ENCODE results near the gene HLA-DOA. TPM values are rescaled to one million over a fixed set of nuclear protein-coding genes. Genes with fewer than 3 reads are reported as not detected.

Gene HLA-DOA
- total and polyA plus RNA-seq, 7 donors = 1.5 to 42.0 (median 2.4) TPM

DNA sequence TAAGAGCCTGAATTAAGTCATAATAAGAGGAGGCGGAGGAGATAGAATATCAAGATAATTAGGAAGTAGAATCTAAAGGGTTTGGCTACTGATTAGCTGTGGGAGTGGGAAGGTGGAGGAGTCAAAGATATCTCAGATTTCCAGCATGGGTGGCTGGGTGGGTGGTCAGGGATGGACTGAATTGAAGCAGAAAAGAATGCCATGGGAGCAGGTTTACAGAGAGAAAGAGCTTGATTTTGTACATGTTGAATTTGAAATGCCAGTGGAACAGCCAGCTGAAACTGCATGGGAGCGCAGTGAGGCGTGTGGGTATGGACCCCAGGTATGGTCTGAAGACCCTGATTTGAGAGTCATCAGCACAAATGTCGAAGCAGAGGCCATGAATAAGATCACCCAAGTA lies 55.1 kb downstream of the HLA-DOA start:
- H3K4me1 ChIP-seq = peaks cover 0 to 12% (median 4%) of the 10 kb centered on the region in 4 donors
- no peaks in the 10 kb centered on the region for H3K36me3 ChIP-seq
- TF ChIP-seq POLR2AphosphoS5 (IDR thresholded peaks at IDR 0.05) (no peak), EP300 (IDR thresholded peaks at IDR 0.05) (no peak), POLR2A (IDR thresholded peaks at IDR 0.05) (no peak)
- TF ChIP-seq, protein P1, sequence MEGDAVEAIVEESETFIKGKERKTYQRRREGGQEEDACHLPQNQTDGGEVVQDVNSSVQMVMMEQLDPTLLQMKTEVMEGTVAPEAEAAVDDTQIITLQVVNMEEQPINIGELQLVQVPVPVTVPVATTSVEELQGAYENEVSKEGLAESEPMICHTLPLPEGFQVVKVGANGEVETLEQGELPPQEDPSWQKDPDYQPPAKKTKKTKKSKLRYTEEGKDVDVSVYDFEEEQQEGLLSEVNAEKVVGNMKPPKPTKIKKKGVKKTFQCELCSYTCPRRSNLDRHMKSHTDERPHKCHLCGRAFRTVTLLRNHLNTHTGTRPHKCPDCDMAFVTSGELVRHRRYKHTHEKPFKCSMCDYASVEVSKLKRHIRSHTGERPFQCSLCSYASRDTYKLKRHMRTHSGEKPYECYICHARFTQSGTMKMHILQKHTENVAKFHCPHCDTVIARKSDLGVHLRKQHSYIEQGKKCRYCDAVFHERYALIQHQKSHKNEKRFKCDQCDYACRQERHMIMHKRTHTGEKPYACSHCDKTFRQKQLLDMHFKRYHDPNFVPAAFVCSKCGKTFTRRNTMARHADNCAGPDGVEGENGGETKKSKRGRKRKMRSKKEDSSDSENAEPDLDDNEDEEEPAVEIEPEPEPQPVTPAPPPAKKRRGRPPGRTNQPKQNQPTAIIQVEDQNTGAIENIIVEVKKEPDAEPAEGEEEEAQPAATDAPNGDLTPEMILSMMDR (IDR thresholded peaks at IDR 0.05) = no peak
- 88 to 91% methylated on average over 4 of the region's 4 CpGs for WGBS, 2 donors
- no peak overlapping the region for H3K27ac ChIP-seq
- no peaks in the 10 kb centered on the region for H3K27me3 ChIP-seq
- no peak overlapping the region for H3K4me3 ChIP-seq
- intact Hi-C loops (cut with DNase I) = no loop called here
- DNase-seq = no peak
- no peaks in the 10 kb centered on the region for H3K9me3 ChIP-seq

Other genes starting within 250 kb of the HLA-DOA start
- 1 to 10 TPM in 1 of 4 donors, under 1 TPM in 2, not detected in 1; 0.41 to 1.1 (median 0.49) TPM for gene HLA-DQB2, start 246.1 kb downstream of the HLA-DOA start, total RNA-seq
- gene HLA-DQB2, start 246.1 kb downstream of the HLA-DOA start, polyA plus RNA-seq = under 1 TPM in 2 of 3 donors, not detected in 1; 0.69 to 0.87 TPM
- gene HLA-DOB, start 192.6 kb downstream of the HLA-DOA start, total RNA-seq = 1 to 10 TPM in 1 of 4 donors, under 1 TPM in 1, not detected in 2; 0.68 to 1.8 TPM
- 10 to 100 TPM in 1 of 3 donors, 1 to 10 TPM in 2; 1.2 to 31.8 (median 1.6) TPM for gene HLA-DOB, start 192.6 kb downstream of the HLA-DOA start, polyA plus RNA-seq
- gene TAP2, start 170.9 kb downstream of the HLA-DOA start, total RNA-seq = 1 to 10 TPM; 5.9 to 9.2 (median 7.2) TPM
- gene TAP2, start 170.9 kb downstream of the HLA-DOA start, polyA plus RNA-seq = 10 to 100 TPM in 1 of 3 donors, 1 to 10 TPM in 2; 2.4 to 54.5 (median 3.0) TPM
- gene PSMB8, start 165.5 kb downstream of the HLA-DOA start, total RNA-seq = 10 to 100 TPM; 34.3 to 45.7 (median 40.7) TPM
- 100 to 1,000 TPM; 199 to 305 (median 286) TPM for gene PSMB8, start 165.5 kb downstream of the HLA-DOA start, polyA plus RNA-seq
- 10 to 100 TPM; 22.5 to 35.0 (median 24.6) TPM for gene TAP1, start 155.9 kb downstream of the HLA-DOA start, total RNA-seq
- gene TAP1, start 155.9 kb downstream of the HLA-DOA start, polyA plus RNA-seq = 100 to 1,000 TPM in 1 of 3 donors, 10 to 100 TPM in 2; 11.4 to 211 (median 19.2) TPM
- 10 to 100 TPM; 10.2 to 23.2 (median 13.8) TPM for gene PSMB9, start 155.4 kb downstream of the HLA-DOA start, total RNA-seq
- 100 to 1,000 TPM in 2 of 3 donors, 10 to 100 TPM in 1; 81.1 to 233 (median 129) TPM for gene PSMB9, start 155.4 kb downstream of the HLA-DOA start, polyA plus RNA-seq
- gene HLA-DMB, start 68.6 kb downstream of the HLA-DOA start, total RNA-seq = 10 to 100 TPM; 10.2 to 25.3 (median 11.5) TPM
- 100 to 1,000 TPM in 1 of 3 donors, 10 to 100 TPM in 2; 13.2 to 108 (median 90.5) TPM for gene HLA-DMB, start 68.6 kb downstream of the HLA-DOA start, polyA plus RNA-seq
- 10 to 100 TPM; 16.3 to 26.0 (median 20.2) TPM for gene HLA-DMA, start 56.5 kb downstream of the HLA-DOA start, total RNA-seq
- gene HLA-DMA, start 56.5 kb downstream of the HLA-DOA start, polyA plus RNA-seq = 100 to 1,000 TPM in 1 of 3 donors, 10 to 100 TPM in 2; 19.8 to 131 (median 57.1) TPM
- gene BRD2, start 41.0 kb downstream of the HLA-DOA start, total RNA-seq = 100 to 1,000 TPM in 1 of 4 donors, 10 to 100 TPM in 3; 82.4 to 116 (median 87.7) TPM
- gene BRD2, start 41.0 kb downstream of the HLA-DOA start, polyA plus RNA-seq = 100 to 1,000 TPM in 1 of 3 donors, 10 to 100 TPM in 2; 60.6 to 135 (median 69.7) TPM
- gene HLA-DPA1, start 64.1 kb upstream of the HLA-DOA start, total RNA-seq = 10 to 100 TPM; 29.9 to 64.3 (median 46.2) TPM
- gene HLA-DPA1, start 64.1 kb upstream of the HLA-DOA start, polyA plus RNA-seq = 100 to 1,000 TPM in 2 of 3 donors, 10 to 100 TPM in 1; 49.2 to 210 (median 197) TPM
- 10 to 100 TPM; 39.2 to 62.4 (median 42.0) TPM for gene HLA-DPB1, start 66.4 kb upstream of the HLA-DOA start, total RNA-seq
- 100 to 1,000 TPM in 2 of 3 donors, 10 to 100 TPM in 1; 90.7 to 359 (median 180) TPM for gene HLA-DPB1, start 66.4 kb upstream of the HLA-DOA start, polyA plus RNA-seq
- 1 to 10 TPM in 1 of 4 donors, under 1 TPM in 2, not detected in 1; 0.16 to 1.4 (median 0.41) TPM for gene COL11A2, start 182.9 kb upstream of the HLA-DOA start, total RNA-seq
- under 1 TPM in 1 of 3 donors, not detected in 2; 0.60 TPM for gene COL11A2, start 182.9 kb upstream of the HLA-DOA start, polyA plus RNA-seq
- 10 to 100 TPM; 27.8 to 32.4 (median 30.4) TPM for gene RXRB, start 191.1 kb upstream of the HLA-DOA start, total RNA-seq
- 10 to 100 TPM; 15.6 to 33.2 (median 16.2) TPM for gene RXRB, start 191.1 kb upstream of the HLA-DOA start, polyA plus RNA-seq
- gene SLC39A7, start 191.3 kb upstream of the HLA-DOA start, total RNA-seq = 10 to 100 TPM; 48.7 to 52.1 (median 49.8) TPM
- 100 to 1,000 TPM in 1 of 3 donors, 10 to 100 TPM in 2; 31.2 to 189 (median 31.2) TPM for gene SLC39A7, start 191.3 kb upstream of the HLA-DOA start, polyA plus RNA-seq
- gene HSD17B8, start 195.1 kb upstream of the HLA-DOA start, total RNA-seq = 10 to 100 TPM in 3 of 4 donors, not detected in 1; 17.3 to 19.0 (median 18.9) TPM
- 10 to 100 TPM; 18.6 to 27.3 (median 21.3) TPM for gene HSD17B8, start 195.1 kb upstream of the HLA-DOA start, polyA plus RNA-seq
- gene RING1, start 198.9 kb upstream of the HLA-DOA start, total RNA-seq = 10 to 100 TPM; 13.2 to 18.1 (median 17.1) TPM
- gene RING1, start 198.9 kb upstream of the HLA-DOA start, polyA plus RNA-seq = 10 to 100 TPM; 27.7 to 36.0 (median 32.7) TPM